Measurements from ENCODE around the gene MYL5. TPM values are rescaled to one million over a fixed set of nuclear protein-coding genes. Genes with fewer than 3 reads are reported as not detected.

Gene MYL5
- total and polyA plus RNA-seq, 2 of the 13 experiments (the other 11 are each of a cell fraction or from before 2014, with no cell fraction given) = 6.5 to 16.0 TPM

GRCh38 chr4:674172-675035 lies at the start of gene MYL5, which contains the start of gene ATP5ME (continued):
- peak; percentile 83 for TF ChIP-seq ZNF407 (CRISPR knock-in tag; IDR thresholded peaks at IDR 0.05; ENCODE audit: not compliant biosample characterization)
- TF ChIP-seq ARNTL (CRISPR knock-in tag; IDR thresholded peaks at IDR 0.05) = peak; percentile 46; the same call in 1 of the 2 replicates
- peak; percentile 75; the same call in 1 of the 2 replicates for TF ChIP-seq HNF1B (CRISPR knock-in tag; IDR thresholded peaks at IDR 0.05)
- TF ChIP-seq AKNA (CRISPR knock-in tag; IDR thresholded peaks at IDR 0.05; ENCODE audit: borderline replicate concordance) = no peak
- TF ChIP-seq ZNF580 (CRISPR knock-in tag; IDR thresholded peaks at IDR 0.05; ENCODE audit: borderline replicate concordance, low read depth) = peak; percentile 69; the same call in 1 of the 2 replicates
- no peak for TF ChIP-seq MIER2 (CRISPR knock-in tag; IDR thresholded peaks at IDR 0.05)
- TF ChIP-seq ZNF703 (CRISPR knock-in tag; IDR thresholded peaks at IDR 0.05; ENCODE audit: borderline replicate concordance) = no peak
- peak; percentile 74; the same call in 1 of the 2 replicates for TF ChIP-seq ZNF333 (CRISPR knock-in tag; IDR thresholded peaks at IDR 0.05; ENCODE audit: borderline replicate concordance)
- TF ChIP-seq MLLT10 (CRISPR knock-in tag; IDR thresholded peaks at IDR 0.05) = no peak
- peak; percentile 69; the same call in 1 of the 2 replicates for TF ChIP-seq ZNF501 (CRISPR knock-in tag; IDR thresholded peaks at IDR 0.05)
